ENCODE data around the gene CCDC70.

Gene CCDC70

GRCh38 chr13:51900471-51900870 is 38.7 kb downstream of the CCDC70 start (continued):
- TF ChIP-seq ZNF26 (tag by site-specific recombination; IDR thresholded peaks at IDR 0.05) (no peak), ZNF140 (tag by site-specific recombination; IDR thresholded peaks at IDR 0.05) (no peak)

GRCh38 chr13:51902776-51903175 is 41.0 kb downstream of the CCDC70 start:
- POLR2A ChIA-PET: no interaction called here
- Histone ChIP-seq H3K9me3 (ENCODE audit: control insufficient read depth, insufficient read depth, low read depth, low read length) (no peaks in the 10 kb centered on the region), H3K4me3 (ENCODE audit: low read depth, low read length) (no peak overlapping the region), H3K27ac (ENCODE audit: extremely low read depth, low read depth, low read length) (no peak overlapping the region), H3K36me3 (ENCODE audit: control insufficient read depth in 2 of 2, insufficient read depth in 1 of 2, low read length in 2 of 2) (no peaks in the 10 kb centered on the region), H3K4me1 (ENCODE audit: control insufficient read depth, insufficient read depth, low read length) (peaks cover 3% of the 10 kb centered on the region; the same call in 1 of the 2 replicates)
- CTCF ChIA-PET: no interaction called here
- TF ChIP-seq ZNF175 (tag by site-specific recombination; IDR thresholded peaks at IDR 0.05) (no peak), ZBTB20 (tag by site-specific recombination; IDR thresholded peaks at IDR 0.05) (no peak), ZNF26 (tag by site-specific recombination; IDR thresholded peaks at IDR 0.05) (no peak), SCRT1 (tag by site-specific recombination; IDR thresholded peaks at IDR 0.05; ENCODE audit: borderline replicate concordance) (no peak), ZNF280C (tag by site-specific recombination; IDR thresholded peaks at IDR 0.05) (no peak), ZNF48 (tag by site-specific recombination; IDR thresholded peaks at IDR 0.05) (no peak), ZNF18 (tag by site-specific recombination; IDR thresholded peaks at IDR 0.05) (no peak)
- TF ChIP-seq, protein P1, sequence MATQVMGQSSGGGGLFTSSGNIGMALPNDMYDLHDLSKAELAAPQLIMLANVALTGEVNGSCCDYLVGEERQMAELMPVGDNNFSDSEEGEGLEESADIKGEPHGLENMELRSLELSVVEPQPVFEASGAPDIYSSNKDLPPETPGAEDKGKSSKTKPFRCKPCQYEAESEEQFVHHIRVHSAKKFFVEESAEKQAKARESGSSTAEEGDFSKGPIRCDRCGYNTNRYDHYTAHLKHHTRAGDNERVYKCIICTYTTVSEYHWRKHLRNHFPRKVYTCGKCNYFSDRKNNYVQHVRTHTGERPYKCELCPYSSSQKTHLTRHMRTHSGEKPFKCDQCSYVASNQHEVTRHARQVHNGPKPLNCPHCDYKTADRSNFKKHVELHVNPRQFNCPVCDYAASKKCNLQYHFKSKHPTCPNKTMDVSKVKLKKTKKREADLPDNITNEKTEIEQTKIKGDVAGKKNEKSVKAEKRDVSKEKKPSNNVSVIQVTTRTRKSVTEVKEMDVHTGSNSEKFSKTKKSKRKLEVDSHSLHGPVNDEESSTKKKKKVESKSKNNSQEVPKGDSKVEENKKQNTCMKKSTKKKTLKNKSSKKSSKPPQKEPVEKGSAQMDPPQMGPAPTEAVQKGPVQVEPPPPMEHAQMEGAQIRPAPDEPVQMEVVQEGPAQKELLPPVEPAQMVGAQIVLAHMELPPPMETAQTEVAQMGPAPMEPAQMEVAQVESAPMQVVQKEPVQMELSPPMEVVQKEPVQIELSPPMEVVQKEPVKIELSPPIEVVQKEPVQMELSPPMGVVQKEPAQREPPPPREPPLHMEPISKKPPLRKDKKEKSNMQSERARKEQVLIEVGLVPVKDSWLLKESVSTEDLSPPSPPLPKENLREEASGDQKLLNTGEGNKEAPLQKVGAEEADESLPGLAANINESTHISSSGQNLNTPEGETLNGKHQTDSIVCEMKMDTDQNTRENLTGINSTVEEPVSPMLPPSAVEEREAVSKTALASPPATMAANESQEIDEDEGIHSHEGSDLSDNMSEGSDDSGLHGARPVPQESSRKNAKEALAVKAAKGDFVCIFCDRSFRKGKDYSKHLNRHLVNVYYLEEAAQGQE (tag by site-specific recombination; IDR thresholded peaks at IDR 0.05): no peak

DNA sequence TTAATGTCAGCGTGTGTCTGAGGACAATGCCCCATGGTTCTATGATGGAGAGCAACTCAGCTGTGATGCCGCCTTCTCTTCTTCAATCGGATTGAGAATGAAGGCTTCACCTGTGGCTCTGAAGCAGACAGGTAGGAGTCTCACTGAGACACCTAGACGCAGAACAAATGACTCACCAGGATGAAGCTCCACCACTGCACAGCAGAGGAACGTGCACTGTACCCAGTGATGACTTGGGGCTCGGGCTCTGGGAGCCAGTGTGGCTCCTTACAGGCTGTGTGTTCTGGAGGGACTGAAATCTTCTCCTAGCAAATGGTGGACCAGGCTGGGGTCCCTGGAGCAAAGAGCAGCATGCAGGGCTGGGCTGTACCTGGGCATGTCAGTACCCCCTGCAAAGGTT is 44.0 kb downstream of the CCDC70 start:
- ChIA-PET CTCF (interaction anchor here (1.9 kb wide), 1 partner anchor 10 kb away, joined by 4 read pairs; no protein-coding TSS in a partner anchor), POLR2A (no interaction called here)
- H3K9me3 ChIP-seq (ENCODE audit: control insufficient read depth, insufficient read depth, low read depth, low read length): no peaks in the 10 kb centered on the region
- no peak overlapping the region for H3K27ac ChIP-seq (ENCODE audit: extremely low read depth, low read depth, low read length)
- H3K4me1 ChIP-seq (ENCODE audit: control insufficient read depth, insufficient read depth, low read length): peaks cover 3% of the 10 kb centered on the region; the same call in 1 of the 2 replicates
- TF ChIP-seq KLF8 (tag by site-specific recombination; IDR thresholded peaks at IDR 0.05): no peak
- no peak for TF ChIP-seq GLIS2 (tag by site-specific recombination; IDR thresholded peaks at IDR 0.05)
- H3K4me3 ChIP-seq (ENCODE audit: low read depth, low read length): no peak overlapping the region
- H3K36me3 ChIP-seq (ENCODE audit: control insufficient read depth in 2 of 2, insufficient read depth in 1 of 2, low read length in 2 of 2): no peaks in the 10 kb centered on the region

Data from HEK293 (cell line).